Measurements from ENCODE around the gene TBX3.
A peak's percentile ranks its signal among the peaks of the same experiment; 100 is the strongest.

Gene TBX3

GRCh38 chr12:114696443-114697242 lies 12.7 kb upstream of the TBX3 start:
- no peak for DNase-seq

- DNase-seq = no peak
These were observed 11.3 kb upstream of the TBX3 start for GRCh38 chr12:114695305-114695592.

- DNase-seq = no peak
These were observed 10.7 kb upstream of the TBX3 start for GRCh38 chr12:114694436-114695304.

DNA sequence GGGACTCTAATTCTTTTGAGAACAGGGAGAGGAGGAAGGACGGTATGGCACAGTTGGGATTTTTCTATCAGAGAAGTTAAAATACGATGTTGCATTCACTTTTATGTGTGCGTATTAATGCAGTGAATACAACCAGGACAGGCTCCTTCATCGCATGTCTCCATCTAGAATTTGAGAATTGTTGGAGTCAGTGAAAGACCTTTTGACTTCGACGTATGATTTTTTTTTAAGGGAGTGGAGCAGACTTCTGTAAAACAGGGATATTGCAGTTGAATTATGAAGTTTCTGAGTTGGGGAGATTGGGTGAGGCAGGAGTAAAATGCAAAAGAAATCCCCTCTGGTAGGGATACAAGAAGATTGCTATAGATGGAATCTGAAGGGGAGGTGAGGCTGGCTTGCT lies 9.6 kb upstream of the TBX3 start:
- no peak for DNase-seq

DNA sequence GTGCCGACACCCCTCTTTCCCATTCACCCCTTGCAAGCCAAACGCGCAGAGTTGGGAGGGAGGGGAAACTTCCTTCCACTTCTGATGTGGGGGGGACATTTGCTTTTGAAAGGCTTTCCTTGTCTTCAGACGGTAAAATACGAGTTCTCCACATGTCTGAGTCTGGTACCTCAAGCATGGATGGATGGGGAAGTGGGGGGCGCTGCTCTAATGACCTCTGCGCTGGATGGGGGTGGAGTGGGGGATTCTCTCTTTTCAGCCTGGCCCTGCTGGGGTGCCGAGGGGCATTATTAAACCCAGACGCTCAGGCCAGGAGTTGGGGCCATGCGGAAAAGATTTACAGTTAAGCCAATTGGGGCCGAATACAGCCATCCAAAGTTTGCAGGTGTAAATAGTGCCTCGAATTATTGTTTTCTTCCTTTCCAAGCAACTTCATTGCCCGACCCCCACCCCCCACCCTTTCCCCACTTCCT lies 9.1 kb upstream of the TBX3 start:
- no peak for DNase-seq

GRCh38 chr12:114692186-114693058 lies 8.4 kb upstream of the TBX3 start:
- DNase-seq = no peak

GRCh38 chr12:114691763-114692185 lies 7.8 kb upstream of the TBX3 start:
- DNase-seq = no peak

GRCh38 chr12:114691196-114691595 lies 7.2 kb upstream of the TBX3 start:
- no peak for DNase-seq

DNA sequence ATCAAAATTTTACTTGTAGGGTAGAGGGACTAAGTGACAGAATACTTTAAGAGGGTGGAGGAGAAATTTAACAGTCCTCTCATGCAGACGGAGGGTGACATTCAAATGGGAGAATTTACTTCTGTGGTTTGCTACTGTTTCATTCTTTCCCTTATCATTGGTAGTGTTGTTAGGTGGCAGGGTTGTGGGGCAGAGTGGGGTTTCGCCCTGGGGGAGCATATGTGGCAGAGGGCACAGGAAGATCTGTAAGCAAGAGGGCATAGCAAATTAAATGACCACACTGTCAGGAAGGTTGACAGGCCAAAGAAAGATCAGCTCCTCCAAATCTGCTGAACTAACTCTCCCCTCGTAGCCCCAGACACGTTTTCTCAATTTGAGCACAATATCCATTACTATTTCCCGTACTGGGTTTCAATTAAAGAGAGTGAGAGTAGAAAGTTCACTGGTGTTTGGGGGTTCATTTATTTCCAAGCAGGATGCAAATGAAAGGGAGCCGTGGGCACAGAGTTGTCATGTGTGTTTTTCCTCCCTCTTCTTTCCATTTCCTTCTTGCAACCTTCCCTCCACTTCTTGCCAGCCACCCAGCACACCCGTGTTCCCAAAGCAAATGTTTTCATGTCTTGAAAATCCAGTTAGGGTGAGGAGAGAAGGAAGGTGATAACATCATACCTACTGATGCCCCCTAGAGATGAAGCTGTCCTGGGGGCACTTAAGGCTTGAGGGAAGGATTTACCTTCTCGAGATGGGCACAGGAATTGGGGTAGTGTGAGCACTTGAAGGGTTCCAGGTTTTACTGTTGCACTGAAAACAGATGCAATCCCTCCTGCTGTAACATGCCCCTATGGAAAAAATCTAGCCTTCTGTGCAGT lies 6.5 kb upstream of the TBX3 start:
- DNase-seq = no peak

DNA sequence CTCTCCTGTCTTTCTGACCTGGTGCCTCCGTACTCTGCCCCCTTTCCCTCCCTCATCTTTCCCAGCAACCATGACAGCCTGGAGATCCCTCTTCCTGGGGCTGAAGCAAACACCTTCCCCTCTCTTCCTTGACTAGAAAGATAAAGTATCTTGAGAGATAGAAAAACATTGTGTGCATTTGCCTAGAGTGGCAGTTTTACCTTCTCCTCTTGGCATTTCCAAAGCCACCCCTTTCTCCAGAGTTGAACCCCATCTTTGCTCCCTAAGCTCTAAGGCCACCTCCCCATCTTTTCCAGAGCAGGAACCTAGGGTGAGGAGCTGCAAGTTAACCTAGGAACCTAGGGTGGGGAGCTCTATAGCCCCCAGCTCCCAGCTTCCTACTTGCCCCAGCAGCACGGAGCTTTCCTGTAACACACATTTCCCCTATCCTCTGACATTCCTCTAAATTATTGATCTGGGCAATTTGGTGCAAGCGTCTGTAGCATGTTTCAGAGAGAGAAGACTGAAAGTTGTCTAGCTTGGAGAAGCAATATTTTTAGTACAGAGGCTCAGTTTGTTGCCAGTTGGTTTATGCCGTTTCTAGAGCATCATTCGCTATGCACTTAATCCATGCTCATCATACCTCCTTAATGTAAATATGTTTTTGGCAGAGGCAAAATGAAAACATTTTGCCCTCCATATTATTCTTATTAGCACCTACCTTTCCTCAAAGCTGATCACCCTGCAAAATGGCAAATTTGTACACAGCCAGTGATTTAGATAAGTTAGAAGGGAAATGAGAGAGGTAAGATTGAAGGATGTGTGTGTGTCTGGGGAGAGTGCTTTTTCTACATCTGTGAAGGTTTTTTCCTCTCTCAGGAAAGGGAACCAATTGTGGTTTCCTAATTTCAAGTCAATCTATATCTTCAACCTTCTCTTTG lies 5.4 kb upstream of the TBX3 start:
- no peak for DNase-seq

GRCh38 chr12:114688256-114688845 lies 4.4 kb upstream of the TBX3 start:
- DNase-seq = no peak

DNA sequence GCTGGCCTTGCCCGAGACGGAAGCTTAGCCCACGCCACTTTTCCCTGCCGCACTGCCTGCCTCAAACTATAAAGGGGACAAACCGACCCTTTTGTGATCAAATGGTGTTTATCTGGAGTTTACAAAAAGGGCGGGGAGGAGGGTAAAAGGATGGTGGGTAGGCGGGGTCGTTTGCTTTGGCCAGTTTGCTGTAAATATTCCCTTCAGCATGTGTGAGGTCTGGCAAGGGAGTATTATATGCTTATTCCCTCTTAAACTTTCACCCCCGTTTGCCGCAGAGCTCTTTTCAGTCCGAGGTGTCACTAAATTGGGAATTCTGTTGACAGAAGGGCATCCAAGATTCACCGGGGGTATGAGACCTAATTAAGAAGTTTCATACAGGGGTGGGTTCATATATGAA lies 3.8 kb upstream of the TBX3 start:
- no peak for DNase-seq

- DNase-seq = no peak
These were observed 3.0 kb upstream of the TBX3 start for GRCh38 chr12:114686773-114687500.

GRCh38 chr12:114686426-114686772 lies 2.4 kb upstream of the TBX3 start:
- no peak for DNase-seq

DNA sequence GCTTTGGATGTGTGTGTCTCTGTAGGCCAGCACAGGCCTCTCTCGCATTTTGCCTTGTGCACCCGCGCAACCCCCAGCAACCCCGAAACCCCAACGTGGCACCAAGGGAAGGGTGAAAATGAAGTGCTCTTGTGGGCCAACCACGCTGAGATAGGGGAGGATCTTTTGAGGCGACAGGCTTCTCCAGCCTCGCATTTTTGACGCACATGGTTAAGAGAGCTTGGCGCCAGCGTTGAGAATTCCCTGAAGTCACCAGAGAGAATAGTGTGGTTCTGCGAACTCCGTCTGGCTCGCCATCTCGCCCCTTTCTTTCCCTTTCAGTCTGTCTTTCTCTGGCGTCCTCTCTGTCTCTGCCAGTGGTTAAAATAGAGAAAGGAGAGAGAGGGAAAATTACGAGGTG lies 1.9 kb upstream of the TBX3 start:
- no peak for DNase-seq

DNA sequence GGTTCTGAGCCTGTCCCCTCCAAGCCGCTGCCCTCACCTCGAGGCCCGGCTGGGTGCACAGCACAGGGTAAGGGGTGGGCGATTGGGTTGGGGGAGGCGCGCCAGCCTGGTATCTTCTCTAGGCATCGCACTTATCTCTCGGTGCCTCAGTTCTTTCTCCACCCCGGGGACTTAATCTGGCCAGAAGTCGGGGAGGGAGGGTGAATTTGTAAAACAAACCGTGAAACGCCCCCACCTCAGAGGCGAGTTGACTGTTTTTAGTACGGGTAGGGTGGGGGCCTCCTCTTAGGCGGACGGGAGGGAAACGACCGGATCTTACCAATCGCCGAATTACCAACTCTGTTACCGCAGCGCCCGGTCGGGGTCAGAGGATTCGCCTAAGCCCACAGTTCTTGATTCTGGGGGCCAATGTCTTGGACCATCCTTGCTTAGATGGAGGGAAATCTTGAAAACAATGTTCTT lies 1.4 kb upstream of the TBX3 start:
- DNase-seq = no peak

DNA sequence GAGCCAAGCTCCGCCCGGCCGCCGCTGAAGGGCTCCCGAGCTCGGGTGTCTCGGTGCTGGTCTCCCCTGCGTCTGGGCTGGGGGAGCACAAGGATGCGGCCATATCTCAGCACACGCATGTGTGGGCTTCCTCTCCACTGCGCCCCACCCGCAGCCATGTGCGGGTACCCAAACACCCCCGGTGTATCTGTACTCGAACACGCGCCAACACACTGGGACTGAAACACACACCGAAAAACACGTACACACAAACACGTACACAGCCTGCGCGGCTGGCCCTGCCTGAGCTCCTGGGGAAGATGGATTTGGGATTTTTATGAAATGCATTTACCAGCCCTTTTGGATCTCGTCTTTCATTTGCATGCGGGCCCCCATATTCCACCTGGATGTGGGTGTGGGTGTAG lies 897 bp upstream of the TBX3 start:
- DNase-seq = no peak

- DNase-seq = no peak
These were observed 272 bp downstream of the TBX3 start for GRCh38 chr12:114683709-114684097.

DNA sequence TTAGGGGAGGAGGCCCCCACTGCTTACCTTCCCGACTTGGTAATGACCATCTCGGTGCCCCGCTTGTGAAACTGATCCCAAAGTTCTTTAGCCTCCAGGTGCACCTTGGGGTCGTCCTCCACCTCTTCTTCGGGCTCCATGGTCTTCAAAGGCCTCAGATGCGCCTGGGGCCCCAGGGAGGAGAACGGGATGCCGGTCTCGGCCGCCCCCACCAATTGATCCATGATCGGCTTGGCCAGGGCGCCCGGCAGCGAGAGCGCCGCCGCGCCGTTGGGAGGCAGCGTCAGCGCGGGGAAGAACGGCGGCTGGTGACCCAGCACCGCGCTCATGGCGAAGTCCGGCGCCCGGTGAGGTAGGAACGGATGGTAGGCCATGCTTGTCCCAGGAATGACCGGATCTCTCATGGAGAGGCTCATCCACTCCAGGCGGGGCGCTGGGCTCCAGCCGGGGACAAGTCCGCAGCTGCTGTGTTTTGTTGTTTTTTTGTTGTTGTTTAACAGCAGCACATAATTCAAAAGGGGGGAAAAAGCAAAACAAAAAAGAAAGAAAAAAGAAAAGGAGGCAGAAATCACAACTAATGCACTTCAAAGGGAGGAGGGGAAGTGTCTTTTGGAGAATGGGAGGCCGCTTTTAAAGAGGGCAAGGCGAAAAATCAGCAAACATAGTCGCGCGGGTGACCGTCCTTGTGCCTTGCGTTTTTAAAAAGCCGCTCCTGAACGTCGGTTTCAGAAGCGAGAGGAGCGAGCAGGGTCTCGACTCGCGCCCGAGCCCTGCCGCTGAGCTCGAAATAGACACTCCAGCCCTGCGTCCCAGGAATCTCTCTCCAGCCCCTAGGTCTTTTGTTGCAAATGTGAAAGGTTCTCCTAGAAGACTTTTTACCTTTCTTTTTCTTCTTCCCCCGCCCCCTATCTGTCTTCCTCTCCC lies 928 bp downstream of the TBX3 start:
- peak in 1 of 2 experiments; percentile 14 for DNase-seq
